Activated T-helper 1 cell treated with anti-CD3 and anti-CD28 coated beads, Interleukin-2, amount 50 U/mL, for 16 hours (primary cell): Measurements from ENCODE around the gene NFIC.
"Not testable (repeated sequence)": the region's sequence is repeated elsewhere in the genome, so short reads cannot be mapped to it uniquely, and the experiment has no call there.

Experiments used
- DNase-seq, 2 donors: peaks; one replicate each; pipeline ENCODE4 v3.0.0-alpha.2; 2020; ENCODE audit warnings: low read depth in 1 of 2, low spot score in 1 of 2

NFIC gene

DNA sequence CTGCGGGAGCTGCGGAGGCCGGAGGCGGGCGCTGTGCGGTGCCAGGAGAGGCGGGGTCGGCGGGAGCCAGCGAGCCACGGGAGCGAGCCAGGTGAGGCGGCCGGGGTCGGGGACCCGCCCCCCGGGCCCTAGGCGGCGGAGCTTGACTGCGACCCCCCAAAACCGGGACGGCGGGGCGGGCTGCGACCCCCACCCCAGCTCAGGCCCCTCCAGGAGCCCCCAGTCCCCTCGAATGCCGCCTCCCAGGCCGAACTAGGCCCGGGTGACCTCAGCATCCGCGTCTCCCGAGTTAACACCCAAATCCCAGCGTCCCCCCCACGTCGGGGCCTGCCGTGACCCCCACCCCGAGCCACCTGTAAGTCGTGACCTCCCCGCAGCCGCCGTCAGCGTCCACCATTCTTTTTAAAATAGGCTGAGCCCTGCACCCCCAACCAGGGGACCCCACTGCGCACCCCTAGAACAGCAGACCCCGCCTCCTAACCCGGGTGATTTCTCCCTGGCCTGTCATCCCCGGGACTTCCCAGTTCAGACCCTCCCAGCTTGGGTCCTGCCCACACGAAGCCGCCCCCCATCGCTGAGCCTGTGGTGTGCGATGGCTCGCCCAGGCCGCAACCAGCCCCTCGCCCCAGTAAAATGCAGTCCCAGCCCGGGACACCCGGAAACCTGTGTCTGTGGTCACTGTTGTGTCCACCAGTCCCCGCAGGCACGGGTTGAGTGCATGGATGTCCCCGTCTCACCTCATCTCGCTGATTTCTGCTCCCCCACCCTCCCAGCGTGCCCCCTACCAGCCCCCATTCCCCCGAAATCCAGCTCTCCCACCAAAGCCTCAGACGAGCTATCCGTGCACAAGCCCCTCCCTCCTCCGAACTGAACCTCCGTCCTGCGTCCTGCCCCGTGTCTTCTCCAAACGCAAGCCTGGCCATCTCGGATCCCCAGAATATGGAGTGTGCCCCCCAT lies 140.3 kb downstream of the NFIC start:
- DNase-seq, result no peak

DNA sequence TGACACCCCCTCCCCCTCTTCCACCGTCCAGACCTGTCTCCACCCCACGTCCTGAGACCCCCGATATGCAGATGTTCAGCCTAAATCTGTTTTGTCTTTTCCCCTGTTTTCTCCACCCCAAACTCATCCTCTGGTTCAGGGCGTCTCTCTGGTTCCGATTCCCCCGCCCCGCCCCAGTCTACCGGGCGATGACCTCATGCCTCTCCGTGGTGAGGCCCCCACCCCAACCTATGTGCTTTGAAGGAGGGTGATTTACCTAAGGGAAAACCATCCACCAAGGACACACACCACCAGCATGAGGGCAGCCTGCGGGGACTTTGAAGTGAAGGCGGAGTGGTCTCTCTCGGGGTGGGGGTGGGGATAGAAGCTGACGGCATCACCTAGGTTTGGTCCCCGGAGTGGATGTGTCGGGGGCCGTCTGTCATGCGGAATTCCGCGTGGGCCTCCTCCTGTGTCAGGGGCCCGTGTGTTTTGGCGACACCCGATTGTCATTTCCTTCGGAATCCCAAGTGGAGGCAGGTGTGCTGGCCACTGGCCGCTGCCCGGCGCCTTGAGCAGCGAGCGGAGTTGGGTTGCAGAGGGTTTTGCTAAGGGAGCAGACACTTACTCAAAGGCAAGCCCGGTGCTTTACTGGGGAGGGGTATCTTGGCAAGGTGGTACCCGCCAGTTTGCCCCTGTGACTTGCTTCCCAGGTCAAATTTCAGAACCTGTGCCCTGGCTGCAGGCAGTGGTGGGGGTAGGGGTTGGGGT lies 141.2 kb downstream of the NFIC start:
- no peak for DNase-seq

DNA sequence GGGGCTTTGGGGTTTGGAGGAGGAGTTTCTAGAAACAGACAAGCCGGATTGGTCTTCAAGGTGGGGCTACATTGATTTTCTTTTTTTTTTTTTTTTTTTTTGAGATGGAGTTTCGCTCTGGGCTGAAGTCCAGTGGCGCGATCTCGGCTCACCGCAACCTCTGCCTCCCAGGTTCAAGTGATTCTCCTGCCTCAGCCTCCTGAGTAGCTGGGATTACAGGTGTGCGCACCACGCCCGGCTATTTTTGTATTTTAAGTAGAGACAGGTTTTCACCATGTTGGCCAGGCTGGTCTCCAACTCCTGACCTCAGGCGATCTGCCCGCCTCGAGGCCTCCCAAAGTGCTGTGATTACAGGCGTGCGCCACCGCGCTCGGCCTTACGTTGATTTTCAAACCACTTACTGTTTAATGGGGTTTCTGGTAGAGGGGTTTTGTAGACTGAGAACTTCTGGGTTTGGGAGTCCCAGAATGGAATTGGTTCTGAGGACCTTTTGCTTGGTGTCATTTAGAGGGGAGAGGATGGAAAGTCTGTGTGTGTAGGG lies 141.8 kb downstream of the NFIC start:
- DNase-seq, result not testable (repeated sequence)

DNA sequence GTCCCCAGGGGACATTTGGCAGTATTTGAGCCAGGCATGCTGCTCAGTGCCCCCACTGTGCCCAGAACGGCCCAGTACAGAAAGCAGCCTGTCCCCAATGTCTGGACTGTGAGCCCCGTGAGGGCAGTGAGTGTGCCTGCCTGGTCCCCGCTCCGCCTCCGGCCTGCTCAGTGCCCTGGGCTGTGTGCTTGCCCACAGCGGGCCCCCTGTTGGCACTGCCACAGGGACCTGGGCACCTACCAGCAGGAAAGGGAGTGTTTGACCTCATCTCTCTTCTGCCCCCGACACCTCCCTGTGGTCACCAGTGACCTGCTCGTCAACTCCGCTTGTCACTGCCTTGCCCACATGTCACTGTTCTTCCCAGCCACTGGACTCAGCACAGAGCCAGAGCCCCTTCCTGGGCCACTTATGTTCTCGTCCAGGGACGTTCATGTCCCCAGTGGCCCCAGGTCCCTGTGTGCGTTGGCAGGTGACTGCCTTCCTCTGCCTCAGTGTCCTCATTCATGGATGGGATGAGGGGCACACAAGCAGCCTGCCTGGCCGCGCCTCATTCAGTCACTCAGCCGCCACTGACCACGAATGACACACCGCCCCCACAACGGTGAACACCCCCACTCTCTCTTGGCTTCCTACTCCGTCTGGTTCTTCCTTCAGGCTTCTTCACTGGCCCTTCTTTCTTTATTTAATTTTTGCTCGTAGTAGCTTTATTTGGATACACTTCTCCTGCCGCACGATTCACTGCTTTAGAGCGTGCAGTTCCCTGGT lies 142.6 kb downstream of the NFIC start:
- DNase-seq, result no peak

DNA sequence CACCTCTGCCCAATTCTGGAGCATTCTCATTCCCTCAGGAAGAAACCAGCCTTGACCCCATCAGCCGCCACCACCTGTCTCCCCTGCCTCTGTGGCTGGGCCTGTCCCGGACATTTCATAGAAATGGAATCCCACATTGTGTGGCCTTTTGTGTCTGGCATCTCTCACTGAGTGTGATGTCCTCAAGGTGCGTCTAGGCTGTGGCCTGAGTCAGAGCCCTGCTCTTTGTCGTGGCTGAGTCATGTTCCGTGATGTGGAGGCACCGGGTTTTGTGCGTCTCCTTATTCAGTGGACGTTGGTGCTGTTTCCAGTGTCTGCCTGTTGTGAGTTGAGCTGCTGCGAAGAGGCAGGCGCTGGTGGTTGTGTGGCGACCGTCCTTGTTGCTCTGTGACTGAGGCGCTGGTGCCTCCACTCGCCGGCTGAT lies 143.2 kb downstream of the NFIC start:
- DNase-seq, result no peak

DNA sequence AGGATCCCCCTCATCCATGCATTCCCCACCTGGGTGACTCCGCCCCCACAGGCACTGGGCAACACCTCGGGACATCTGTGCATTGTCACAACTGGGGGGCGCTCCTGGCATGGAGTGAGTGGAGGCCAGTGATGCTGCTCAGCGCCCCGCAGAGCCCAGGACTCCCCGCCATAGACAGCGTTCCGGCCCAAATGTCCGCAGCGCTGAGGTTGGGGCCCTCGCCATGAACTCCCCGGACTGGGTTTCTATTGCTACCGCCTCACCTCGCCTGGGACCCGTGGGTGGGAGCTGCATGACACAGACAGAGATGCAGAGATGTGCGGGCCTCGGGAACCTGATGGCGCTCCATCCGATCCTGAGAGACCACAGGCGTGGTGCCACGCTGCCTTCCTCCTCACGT lies 144.3 kb downstream of the NFIC start:
- no peak for DNase-seq

DNA sequence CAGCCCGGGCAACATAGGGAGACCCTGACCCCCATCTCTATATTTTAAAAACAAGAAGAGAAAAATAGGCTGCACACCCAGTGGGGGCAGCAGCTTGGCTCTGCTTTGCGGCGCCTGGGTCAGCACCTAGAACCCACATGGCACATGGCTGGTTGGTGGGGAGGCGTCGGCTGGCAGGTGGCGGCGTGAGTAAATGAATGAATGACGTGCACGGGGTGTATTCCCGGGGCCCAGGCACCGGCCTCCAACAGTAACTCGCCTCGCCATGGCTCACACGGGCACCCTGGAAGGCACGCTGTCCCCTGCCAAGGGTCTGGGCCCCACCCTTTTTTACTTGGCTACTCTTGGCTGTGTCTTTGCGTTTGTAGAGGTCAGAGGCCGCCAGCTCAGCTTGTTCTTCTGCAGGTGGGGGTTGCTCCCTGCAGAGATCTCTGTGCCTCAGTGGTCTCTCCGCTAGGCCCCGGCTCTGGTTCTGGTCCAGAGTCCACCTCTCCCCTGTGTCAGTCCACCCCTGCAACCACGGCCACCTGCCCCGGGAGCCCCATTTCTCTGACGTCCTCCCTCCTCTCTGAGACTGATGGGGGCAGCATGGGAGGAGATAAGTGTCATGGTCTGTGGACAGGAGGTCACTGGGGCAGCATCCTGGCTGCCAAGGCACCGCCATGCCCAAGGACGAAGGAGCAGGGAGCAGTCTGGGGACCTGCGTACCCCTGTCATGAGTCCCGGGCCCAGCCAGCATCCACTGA lies 145.3 kb downstream of the NFIC start:
- no peak for DNase-seq

DNA sequence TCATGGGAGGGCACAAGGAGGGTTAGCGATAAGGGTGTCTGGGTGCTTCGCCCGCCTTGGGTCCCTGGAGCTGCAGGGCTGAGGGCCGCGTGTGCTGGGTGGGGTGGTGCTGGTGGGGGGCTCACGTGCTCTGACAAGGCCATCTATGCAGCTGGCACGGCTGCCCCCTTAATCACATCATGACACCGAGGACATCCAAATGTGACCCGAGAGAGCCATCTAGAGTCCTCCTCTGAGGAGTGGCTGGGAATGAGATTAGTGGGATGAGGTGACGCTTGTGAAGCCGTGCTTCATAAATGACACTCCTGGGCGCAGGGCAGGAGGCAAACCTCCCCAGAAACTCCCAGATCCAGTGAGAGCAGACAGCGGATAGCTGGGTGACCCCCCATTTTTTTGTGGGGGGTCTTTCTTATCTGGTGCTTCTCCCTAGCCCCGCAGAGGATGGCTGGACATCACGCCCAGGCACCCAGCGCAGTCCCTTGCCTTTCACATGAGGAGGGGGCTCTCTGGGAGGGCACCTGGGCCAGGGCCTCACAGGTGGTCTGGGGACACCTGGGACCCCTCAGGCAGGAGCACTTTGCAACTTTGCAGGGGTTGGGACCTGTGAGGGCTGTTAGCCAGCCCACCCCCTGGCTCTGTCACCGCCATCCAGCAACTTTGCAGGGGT lies 146.3 kb downstream of the NFIC start:
- DNase-seq, result no peak

DNA sequence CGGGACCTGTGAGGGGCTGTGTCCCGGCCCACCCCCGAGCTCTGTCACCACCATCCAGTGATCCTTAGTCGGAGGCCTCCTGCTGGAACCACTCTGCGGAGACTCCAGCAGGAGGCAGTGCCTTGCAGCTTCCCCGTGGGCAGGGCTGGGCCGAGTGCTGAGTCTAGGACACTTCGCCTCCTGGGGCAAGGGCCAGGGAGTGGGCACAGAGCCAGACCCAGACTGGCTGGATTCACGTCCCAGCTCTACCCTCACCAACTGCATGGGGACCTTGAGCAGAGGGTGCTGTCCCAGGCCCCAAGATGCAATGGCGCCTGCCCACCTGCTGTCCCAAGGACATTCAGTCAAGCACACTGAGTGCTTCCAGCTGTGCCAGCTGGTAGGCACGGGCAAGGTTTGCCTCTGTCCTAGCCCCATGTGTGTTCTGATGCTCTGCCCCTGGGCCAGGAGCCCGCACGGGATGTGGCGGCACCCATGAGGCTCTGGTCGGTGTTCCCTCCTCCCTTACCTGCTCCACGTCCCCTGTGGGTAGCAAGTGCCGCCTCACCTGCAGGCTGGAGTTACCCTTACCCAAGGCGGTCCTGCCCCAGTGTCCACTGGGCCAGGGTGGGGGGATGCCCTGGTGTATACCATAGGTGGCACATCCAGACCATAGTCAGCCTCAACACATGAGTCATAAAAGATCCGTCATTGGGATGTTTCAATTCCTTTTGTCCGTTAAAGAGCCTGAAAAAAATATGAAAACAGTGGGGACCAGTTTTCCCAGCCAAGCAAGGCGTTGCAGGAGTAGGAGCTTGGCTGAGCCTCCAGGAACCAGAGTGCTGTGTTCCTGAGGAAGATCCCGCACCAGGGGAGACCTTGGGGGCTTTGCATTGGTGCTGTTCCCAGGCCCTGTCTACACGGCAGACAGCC lies 147.1 kb downstream of the NFIC start:
- DNase-seq, result no peak

DNA sequence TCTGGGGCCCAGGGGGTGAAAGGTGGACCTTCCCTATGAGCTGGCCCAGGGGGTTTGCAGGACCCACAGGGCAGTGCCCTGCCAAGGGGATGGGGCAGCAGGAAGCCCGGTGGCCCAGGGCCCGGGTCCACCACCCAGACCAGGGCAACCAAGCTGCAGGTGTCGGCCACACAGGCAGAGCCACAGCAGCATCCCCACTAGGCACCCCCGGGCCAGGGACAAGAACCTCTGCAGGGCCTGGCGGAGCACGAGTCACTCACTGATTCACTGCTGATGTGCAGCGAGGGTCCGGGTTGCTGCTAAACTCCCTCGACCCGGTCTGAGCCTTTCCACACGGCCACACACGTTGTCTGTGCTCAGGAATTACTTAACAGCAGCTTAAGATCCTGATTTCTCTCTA lies 148.5 kb downstream of the NFIC start:
- DNase-seq, result no peak

DNA sequence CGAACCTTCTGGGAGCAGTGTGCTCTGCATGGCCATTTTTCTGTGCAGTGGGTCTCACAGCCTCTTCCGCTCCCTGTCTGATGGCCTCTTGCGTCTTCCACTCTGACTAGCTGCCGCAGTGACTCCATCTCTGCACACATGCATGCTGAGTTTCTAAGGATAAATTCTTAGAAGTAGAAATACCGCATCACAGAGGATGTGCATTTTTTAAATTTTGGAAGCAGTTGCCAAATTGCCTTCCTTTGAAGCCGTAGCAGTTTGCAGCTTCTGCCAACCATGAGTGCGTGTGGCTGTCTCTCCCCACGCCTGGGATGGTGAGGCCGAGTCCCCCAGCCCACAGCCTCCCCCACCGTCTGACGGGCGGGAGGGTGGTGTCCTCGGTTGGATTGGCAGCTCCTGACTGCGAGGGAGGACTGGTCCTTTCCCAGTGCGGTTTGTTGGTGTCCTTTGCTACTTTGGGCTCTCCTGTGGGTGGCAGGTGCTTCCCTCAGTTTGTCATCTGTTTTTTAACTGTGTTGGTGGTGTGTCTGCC lies 149.6 kb downstream of the NFIC start:
- no peak for DNase-seq

DNA sequence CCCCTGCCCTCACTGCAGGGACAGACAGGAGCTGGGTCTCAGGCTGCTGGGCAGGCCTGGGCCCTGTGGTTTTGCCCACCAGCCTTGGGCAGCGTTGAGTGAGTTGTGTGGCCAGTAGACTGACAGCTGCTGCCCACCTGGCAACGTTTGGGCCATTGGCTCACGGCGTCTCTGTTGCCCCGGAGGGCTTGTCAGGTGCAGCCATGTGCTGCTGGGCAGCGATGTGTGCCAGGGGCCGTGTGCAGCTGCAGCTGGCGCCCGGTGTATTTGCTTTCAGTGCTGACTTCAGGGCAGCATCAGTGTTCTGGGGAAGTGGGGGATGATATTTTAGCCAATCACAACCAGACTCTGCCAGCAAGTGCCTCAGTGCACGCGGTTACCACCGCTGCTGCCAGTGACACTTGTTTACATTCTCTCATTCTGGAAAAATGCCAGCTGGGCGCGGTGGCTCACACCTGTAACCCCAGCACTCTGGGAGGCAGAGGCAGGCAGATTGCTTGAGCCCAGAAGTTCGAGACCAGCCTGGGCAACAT lies 150.4 kb downstream of the NFIC start:
- DNase-seq, result no peak

DNA sequence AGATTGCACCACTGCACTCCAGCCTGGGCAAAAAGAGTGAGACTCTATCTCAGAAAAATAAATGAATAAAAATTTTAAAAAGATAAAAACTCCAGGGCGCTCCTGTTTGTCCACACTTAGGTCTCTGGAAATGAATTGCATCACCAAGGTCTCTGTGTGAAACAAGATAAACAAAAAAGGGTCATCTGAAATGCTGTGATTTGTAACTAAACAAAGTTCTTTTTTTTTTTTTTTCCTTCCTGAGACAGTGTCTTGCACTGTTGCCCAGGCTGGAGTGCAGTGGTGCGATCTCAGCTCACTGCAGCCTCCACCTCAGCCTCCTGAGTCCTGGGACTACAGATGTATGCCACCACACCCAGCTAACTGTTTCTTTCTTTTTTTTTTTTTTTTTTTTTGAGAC lies 151.3 kb downstream of the NFIC start:
- DNase-seq, result no peak

DNA sequence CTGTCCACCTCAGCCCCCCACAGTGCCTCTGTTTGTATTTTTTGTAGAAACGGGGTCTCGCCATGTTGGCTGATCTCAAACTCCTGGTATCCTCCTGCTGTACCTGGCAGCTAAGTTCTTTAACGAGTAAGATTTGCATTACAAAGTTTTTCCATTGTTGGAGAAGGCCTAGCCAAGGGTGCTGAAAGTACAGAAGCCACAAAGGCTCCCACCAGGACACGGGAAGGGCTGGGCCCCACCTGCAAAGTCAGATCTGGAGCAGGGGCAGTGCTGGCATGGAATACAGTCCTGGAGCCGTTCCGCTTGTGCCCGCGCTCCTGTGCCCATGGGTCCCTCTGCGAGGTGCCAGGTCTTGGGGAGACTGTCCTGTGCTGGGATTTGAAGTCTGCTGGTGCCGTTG lies 151.9 kb downstream of the NFIC start:
- no peak for DNase-seq

DNA sequence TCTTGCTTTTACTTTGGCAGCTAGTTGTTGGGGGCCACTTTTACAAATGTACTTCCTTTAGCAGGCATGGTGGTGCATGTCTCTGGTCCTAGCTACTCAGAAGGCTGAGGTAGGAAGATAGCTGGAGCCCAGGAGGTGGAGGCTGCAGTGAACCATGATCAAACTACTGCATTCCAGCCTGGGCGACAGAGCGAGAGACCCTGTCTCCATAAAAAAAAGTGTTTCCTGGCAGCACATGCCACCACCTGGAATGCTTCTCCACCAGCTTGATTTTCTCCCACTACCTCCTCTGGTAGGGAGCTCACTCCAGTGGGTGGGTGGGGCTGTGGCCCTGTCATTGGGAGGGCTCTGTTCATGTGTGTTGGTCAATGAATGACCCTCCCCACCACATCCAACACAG lies 152.3 kb downstream of the NFIC start:
- DNase-seq, result no peak
